GM12892 (cell line): Measurements from ENCODE around the gene COLGALT1.
"Not testable (repeated sequence)": the region's sequence is repeated elsewhere in the genome, so short reads cannot be mapped to it uniquely, and the experiment has no call there.

Experiments used
- DNase-seq: peaks from one replicate; pipeline ENCODE4 v3.0.0; 2011; ENCODE audit not compliant: insufficient read length
- FAIRE-seq: peaks from 2 replicates; lab custom pipeline; 2011; peaks lifted over from hg19 to GRCh38; lab: Jason Lieb, UNC
- POLR2A ChIP-seq: IDR thresholded peaks from 2 replicates; pipeline ENCODE4 v1.6.1; 2011; ENCODE audit warnings: low read depth, low read length, control low read depth
- POLR2AphosphoS5 ChIP-seq: IDR thresholded peaks from 2 replicates; pipeline ENCODE4 v1.6.1; 2011; ENCODE audit warnings: low read depth, low read length, control low read depth
- TAF1 ChIP-seq: IDR thresholded peaks from 2 replicates; pipeline ENCODE4 v1.6.1; 2011; ENCODE audit warnings: low read depth, mild to moderate bottlenecking, control low read depth, low read length, borderline replicate concordance

Gene COLGALT1

DNA sequence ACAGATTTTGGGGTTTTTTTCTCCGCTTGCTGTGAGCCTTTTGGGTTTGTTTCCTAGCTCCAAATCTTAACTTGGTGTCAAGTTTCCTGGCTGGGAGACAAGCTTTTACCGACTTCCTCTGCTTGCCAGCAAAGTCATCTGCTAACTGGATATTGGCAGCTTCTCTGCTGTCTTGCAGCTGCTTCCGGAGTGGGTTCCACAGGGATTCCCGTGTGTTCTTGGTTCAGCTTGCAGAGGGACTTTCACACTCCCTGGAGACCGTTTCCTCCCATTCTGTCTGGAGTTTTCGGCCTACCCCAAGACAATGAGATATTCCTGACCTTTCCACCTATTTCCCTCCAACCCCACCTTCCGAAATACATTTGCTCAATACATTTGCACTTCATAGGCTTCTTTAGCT is 2.2 kb upstream of the COLGALT1 start:
- FAIRE-seq (no peak), DNase-seq (no peak)
- TF ChIP-seq POLR2A: no peak
- no peak for TF ChIP-seq POLR2AphosphoS5
- no peak for TF ChIP-seq TAF1

DNA sequence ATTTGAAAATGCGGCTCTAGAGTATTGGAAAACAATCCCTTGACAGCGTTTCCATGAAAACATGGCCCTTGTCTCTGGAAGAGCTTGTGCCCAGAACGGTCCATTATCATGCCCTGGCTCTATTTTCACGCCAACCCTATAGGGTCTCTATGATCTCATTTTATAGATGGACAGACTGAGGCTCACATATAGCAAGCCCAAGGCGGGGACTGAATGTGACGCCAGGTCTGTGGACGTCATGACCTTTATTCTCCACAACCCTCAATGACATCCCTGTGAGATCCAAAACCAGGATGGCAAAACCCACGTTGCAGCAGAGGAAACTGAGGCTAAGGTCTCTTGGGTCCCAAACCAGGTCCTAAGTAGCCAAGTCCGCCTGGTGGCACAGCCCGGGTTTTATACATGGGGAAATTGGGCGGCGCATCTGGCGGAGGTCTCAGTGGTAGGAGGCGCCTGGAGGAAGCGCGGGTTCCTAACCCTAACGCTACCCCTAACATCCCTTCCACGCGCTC is 425 bp upstream of the COLGALT1 start:
- no peak for FAIRE-seq
- no peak for TF ChIP-seq POLR2AphosphoS5
- no peak for TF ChIP-seq TAF1
- TF ChIP-seq POLR2A: no peak
- no peak for DNase-seq

DNA sequence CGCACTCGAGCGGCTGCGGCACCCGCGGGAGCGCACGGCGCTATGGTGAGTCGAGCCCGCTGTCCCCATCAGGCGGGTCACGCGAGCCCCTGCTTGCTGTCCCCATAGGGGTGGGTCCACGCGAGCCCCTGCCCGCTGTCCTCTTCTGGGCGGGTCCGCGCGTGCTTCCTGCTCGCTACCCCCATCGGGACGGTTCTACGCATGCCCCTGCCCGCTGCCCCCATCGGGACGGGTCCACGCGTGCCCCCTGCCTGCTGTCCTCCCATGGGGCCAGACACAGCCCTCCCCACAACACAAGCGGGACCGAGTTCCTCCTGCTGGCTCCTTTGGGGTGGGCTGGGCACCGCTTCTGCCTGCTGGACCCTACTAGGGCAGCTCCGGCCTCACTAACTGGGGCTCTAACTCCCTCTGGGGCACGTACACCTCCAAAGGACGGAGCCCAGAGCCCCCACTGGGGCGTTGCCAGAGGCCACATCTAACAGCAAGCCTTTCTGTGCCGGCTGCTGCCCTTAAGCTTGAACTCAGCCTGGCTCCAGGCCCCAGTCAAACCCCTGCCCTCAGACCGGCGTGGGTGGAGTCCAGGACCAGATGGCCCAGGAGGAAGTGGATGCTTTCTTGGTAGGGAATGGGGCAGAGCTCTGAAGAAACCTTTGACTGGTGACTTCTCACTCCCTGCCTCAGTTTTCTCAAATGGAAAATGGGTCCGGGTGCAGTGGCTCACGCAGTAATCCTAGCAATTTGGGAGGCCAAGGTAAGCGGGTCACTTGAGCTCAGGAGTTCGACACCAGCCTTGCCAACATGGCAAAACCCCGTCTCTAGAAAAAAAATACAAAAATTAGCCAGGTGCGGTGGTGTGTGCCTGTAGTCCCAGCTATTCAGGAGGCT is 722 bp downstream of the COLGALT1 start:
- peak; percentile 61 for FAIRE-seq

DNA sequence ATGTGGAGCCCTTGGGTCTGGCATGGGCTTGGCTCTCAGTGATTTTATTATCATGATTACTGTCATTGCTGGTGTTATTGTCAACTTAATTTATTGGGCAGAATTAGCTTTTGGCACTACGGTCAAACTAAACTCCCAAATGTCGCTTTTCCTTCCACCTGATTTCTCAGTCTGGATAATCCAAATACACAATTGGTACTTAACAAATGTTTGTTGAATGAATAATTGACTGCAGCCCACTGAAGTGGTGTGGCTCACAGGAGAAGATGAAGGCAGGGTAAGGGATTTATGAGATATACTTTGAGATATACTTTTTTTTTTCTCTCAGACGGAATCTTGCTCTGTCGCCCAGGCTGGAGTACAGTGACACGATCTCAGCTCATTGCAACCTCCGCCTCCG is 1.5 kb downstream of the COLGALT1 start:
- FAIRE-seq: no peak
- TF ChIP-seq POLR2AphosphoS5 (no peak), POLR2A (no peak), TAF1 (no peak)
- DNase-seq: no peak

More for the DNA sequence above, 722 bp downstream of the COLGALT1 start:
- TF ChIP-seq TAF1 (no peak), POLR2A (no peak), POLR2AphosphoS5 (no peak; the same call in 1 of the 2 replicates)
- DNase-seq: no peak

DNA sequence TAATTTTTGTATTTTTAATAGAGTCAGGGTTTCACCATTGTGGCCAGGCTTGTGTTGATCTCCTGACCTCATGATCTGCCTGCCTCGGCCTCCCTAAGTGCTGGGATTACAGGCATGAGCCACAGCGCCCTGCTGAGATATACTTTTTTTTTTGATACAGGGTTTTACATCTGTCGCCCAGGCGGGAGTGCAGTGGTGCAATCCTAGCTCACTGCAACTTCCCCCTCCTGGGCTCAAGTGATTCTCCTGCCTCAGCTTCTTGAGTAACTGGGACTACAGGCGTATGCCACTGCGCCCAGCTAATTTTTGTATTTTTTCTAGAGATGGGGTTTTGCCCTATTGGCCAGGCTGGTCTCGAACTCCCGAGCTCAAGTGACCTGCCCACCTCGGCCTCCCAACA is 2.0 kb downstream of the COLGALT1 start:
- DNase-seq (no peak), FAIRE-seq (no peak)
- TF ChIP-seq TAF1 (no peak), POLR2AphosphoS5 (no peak), POLR2A (no peak)

DNA sequence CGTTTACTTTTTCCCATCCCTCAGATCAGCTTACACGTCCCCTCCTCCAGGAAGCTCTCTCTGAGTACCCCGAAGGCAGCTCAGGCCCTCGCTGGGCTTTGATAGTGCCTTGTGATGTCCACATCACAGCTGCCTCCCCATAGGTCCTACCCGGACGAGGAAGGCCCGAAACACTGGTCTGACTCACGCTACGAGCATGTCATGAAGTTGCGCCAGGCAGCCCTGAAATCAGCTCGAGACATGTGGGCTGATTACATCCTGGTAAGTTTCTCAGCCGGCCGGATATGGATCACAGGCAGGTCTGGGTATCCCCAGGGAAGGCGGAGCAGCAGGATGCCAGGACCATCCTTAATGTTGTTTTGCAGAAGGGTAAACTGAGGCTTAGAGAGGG is 4.8 kb downstream of the COLGALT1 start:
- FAIRE-seq: no peak
- no peak for TF ChIP-seq POLR2AphosphoS5
- TF ChIP-seq TAF1: no peak
- no peak for TF ChIP-seq POLR2A

DNA sequence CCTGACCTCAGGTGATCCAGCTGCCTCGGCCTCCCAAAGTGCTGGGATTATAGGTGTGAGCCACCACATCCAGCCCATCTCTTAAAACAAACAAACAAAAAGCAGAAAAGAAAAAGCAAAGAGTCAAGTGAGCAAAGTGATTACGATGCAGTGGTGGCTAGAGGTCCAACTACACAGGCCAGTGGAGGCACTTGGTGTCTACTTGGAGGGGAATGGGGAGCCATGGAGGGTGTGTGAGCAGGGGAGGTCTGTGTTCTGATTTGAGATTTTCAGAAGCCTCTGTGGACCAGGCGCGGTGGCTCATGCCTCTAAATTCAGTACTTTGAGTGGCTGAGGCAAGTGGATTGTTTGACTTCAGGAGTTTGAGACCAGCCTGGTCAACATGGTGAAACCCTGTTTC is 6.6 kb downstream of the COLGALT1 start:
- FAIRE-seq (no peak), DNase-seq (no peak)
- TF ChIP-seq POLR2AphosphoS5 (no peak), POLR2A (no peak), TAF1 (no peak)

More for the DNA sequence above, 4.8 kb downstream of the COLGALT1 start:
- no peak for DNase-seq

DNA sequence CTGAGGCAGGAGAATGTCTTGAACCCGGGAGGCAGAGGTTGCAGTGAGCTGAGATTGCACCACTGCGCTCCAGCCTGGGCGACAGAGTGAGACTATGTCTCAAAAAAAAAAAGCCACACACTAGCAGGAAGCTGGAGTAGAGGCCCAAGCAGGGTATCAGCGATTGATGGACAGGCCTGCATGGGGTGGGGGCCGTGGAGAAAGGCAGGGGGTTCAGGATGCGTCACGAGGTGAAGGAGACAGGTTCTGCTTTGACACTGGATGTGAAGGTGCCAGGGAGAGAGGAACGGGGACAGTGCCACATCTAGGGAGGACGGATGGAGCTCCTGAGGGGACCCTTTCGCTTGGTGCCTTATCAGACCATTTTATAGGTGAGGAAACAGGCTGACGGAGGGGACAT is 7.1 kb downstream of the COLGALT1 start:
- TF ChIP-seq POLR2A (no peak), POLR2AphosphoS5 (no peak), TAF1 (no peak)
- no peak for FAIRE-seq
- no peak for DNase-seq

DNA sequence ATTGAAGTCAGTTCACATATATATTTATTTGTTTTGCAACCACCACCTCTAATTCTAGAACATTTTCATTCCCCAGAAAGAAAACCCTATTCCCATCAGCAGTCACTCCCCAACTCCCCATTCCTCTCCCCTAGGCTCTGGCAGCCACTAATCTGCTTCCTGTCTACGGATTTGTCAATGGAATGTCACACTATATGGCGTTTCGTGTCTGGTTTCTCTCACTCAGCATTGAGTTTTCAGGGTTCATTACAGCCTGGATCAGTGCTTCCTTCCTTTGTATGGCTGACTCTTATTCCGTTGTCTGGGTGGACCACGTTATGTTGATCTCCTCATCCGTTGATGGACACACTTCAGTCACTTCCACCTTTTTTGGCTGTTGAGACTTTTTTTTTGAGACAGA is 9.3 kb downstream of the COLGALT1 start:
- DNase-seq: no peak
- FAIRE-seq: no peak
- TF ChIP-seq POLR2A (no peak), TAF1 (no peak), POLR2AphosphoS5 (no peak)

DNA sequence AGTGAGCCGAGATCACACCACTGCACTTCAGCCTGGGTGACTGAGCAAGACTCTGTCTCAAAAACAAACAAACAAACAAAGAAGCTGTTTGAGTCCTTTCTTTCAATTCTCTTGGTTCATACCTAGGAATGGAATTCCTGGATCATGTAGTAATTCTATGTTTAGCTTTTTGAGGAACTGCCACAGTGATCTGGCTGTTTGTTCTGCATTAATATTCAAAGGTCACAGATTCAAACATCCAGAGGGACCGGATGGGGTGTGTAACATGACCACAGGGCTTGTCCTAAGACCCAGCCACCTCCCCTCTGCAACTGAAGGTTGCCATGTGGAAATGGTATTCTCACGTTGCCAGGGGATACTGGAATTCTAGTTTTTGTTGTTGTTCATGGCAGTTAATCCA is 10.2 kb downstream of the COLGALT1 start:
- FAIRE-seq: no peak
- no peak for TF ChIP-seq POLR2AphosphoS5
- DNase-seq: no peak

DNA sequence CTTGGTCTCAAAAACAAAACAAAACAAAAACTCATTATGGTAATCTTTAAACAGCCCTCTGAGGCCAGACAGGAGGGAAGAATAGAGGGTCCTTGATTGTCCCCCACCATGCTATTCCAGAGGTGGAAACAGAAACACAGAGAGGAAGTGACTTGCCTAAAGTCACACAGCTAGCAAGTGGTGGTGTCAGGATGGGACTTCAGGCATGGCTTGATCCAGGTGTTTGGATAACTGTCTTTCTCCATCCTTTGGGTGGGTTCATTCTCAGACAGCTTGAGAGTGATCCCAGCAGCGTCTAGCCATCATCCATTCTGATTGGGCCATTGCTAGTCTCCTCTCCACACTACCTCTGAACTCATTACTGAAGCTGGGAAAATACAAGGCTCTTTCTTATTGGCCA is 12.5 kb downstream of the COLGALT1 start:
- TF ChIP-seq POLR2A: 0 out of 2 replicates have a peak, but pooled peaks have one; percentile 15
- TF ChIP-seq POLR2AphosphoS5: no peak
- FAIRE-seq (no peak), DNase-seq (no peak)

DNA sequence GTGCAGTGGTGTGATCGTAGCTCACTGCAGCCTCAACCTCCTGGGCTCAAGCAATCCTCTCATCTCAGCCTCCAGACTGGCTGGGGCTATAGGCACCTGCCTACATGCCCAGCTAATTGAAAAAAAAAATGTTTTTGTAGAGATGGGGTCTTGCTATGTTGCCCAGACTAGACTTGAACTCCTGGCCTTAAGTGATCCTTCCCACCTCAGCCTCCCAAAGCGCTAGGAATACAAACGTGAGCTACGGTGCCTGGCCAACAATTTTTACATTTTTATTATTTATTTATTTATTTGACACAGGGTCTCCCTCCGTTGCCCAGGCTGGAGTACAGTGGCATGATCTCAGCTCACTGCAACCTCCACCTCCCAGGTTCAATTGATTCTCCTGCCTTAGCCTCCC is 14.8 kb downstream of the COLGALT1 start:
- FAIRE-seq, DNase-seq: not testable (repeated sequence)

DNA sequence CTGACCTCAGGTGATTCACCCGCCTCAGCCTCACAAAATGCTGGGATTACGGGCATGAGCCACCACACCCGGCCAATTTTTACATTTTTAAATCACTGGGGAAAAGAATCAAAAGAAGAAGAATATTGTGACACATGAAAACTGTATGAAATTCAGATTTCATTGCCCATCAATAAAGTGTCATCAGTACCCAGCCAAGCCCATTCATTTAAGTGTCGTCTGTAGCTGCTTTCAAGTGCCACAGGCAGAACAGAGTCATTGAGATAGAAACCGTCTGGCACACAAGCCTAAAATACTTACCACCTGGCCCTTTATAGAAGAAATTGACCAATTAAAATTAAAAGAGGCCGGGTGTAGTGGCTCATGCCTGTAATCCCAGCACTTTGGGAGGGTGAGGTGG is 15.3 kb downstream of the COLGALT1 start:
- TF ChIP-seq POLR2A (no peak), TAF1 (no peak), POLR2AphosphoS5 (no peak)
- DNase-seq: no peak

More for the DNA sequence above, 15.3 kb downstream of the COLGALT1 start:
- no peak for FAIRE-seq
